ENCODE measurements around the gene ACAT2. TPM values are rescaled to one million over a fixed set of nuclear protein-coding genes. Genes with fewer than 3 reads are reported as not detected.
"Not testable (repeated sequence)": the region's sequence is repeated elsewhere in the genome, so short reads cannot be mapped to it uniquely, and the experiment has no call there.

The ACAT2 gene
- total RNA-seq, 2 experiments from 2014 or later: 70.8 to 74.1 TPM

DNA sequence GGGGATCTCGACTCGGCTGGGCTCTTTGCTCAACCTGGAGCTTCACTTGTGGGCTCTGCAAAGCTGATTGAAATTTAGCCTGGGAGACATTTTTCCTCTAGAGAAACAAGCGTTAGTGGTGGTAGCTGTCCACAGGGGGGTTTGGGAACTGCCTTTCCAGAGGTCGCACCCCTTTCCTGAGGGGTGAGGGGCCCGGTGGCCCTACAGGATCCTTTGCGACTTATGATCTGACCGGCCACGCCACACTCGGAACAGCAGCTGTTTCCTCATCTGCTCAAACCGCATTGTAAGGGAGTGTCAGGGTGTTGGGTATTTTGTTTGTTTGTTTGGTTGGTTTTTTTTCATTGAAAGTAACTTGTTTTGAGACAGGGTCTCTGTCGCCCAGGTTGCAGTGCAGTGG lies 59.3 kb downstream of the ACAT2 start:
- TF ChIP-seq, protein P1, sequence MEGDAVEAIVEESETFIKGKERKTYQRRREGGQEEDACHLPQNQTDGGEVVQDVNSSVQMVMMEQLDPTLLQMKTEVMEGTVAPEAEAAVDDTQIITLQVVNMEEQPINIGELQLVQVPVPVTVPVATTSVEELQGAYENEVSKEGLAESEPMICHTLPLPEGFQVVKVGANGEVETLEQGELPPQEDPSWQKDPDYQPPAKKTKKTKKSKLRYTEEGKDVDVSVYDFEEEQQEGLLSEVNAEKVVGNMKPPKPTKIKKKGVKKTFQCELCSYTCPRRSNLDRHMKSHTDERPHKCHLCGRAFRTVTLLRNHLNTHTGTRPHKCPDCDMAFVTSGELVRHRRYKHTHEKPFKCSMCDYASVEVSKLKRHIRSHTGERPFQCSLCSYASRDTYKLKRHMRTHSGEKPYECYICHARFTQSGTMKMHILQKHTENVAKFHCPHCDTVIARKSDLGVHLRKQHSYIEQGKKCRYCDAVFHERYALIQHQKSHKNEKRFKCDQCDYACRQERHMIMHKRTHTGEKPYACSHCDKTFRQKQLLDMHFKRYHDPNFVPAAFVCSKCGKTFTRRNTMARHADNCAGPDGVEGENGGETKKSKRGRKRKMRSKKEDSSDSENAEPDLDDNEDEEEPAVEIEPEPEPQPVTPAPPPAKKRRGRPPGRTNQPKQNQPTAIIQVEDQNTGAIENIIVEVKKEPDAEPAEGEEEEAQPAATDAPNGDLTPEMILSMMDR (IDR thresholded peaks at IDR 0.05): no peak
- Mint-ChIP-seq H3K27ac (no peak overlapping the region), H3K4me1 (ENCODE audit: low read depth) (peaks cover 21% of the 10 kb centered on the region), H3K36me3 (ENCODE audit: low read depth) (no peaks in the 10 kb centered on the region), H3K4me3 (no peak overlapping the region), H3K27me3 (no peaks in the 10 kb centered on the region), H3K9me3 (no peaks in the 10 kb centered on the region)
- no peak for ATAC-seq
- intact Hi-C loops (cut with micrococcal nuclease): no loop called here
- ChIA-PET POLR2A (interaction anchor here (1.0 to 2.0 kb wide), 3 partner anchors 29 to 265 kb away, joined by 3 to 4 read pairs (median 3); no protein-coding TSS in a partner anchor), CTCF (no interaction called here)
- no peak for DNase-seq

DNA sequence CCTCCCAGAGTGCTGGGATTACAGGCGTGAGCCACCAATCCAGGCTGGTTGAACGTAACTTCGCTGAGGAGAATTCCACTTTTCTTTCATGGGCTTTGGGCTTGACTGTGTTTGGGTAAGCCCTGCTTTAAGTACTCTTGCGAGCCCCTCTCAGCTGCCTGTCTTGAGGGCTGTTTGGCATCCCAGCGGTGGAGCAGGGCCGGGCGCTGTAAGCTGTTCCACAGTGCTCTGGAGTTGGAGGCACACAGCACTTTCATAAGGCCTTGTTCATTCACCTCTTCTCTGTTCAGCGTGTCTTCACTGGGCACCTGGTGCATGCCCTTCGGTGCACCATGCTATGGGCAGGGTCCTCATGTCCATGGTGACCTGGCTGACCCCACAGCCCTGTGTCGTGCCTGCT lies 59.9 kb downstream of the ACAT2 start:
- no peak for ATAC-seq
- no peaks in the 10 kb centered on the region for H3K36me3 Mint-ChIP-seq (ENCODE audit: low read depth)
- DNase-seq: no peak
- CTCF ChIA-PET: interaction anchor here (1.2 kb wide), 1 partner anchor 42 kb away, joined by 3 read pairs; no protein-coding TSS in a partner anchor
- H3K4me3 Mint-ChIP-seq: no peak overlapping the region
- intact Hi-C loops (cut with micrococcal nuclease): no loop called here
- H3K9me3 Mint-ChIP-seq: no peaks in the 10 kb centered on the region
- no peak overlapping the region for H3K27ac Mint-ChIP-seq
- TF ChIP-seq, protein P1 (IDR thresholded peaks at IDR 0.05): no peak
- POLR2A ChIA-PET: interaction anchor here (0.7 to 1.0 kb wide), 2 partner anchors 30 to 265 kb away, joined by 3 read pairs; no protein-coding TSS in a partner anchor
- H3K4me1 Mint-ChIP-seq (ENCODE audit: low read depth): peaks cover 21% of the 10 kb centered on the region
- no peaks in the 10 kb centered on the region for H3K27me3 Mint-ChIP-seq

DNA sequence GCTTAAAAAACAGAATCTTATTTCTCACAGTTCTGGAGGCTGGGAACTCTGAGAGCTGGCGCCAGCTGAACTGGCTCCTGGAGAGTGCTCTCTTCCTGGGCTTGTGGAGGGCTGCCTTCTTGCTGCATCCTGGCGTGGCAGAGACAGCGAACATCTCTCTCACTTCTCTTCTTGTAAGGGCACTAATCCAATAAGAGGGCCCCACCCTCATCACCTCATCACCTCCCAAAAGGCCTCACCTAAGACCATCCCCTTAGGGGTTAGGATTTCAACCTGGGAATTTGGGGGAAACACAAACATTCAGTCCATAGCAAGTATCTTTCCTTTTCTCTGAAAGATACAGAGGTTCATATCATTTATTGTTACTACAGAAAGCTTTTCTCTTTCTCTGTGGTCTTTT lies 62.1 kb downstream of the ACAT2 start:
- H3K27me3 Mint-ChIP-seq: no peaks in the 10 kb centered on the region
- TF ChIP-seq, protein P1 (IDR thresholded peaks at IDR 0.05): no peak
- CTCF ChIA-PET: no interaction called here

DNA sequence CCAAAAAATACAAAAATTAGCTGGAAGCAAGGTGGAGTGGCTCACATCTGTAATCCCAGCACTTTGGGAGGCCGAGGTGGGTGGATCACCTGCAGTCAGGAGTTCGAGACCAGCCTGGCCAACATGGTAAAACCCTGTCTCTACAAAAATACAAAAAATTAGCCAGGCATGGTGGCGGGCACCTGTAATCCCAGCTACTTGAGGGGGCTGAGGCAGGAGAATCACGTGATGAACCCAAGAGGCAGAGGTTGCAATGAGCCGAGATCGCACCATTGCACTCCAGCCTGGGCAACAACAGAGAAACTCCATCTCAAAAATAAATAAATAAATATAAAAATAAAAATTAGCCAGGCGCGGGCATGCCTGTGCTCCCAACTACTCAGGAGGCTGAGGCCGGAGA lies 62.8 kb downstream of the ACAT2 start:
- CTCF ChIA-PET: interaction anchor here (1.2 kb wide), 1 partner anchor 27 kb away, joined by 3 read pairs; no protein-coding TSS in a partner anchor
- ATAC-seq; POLR2A ChIA-PET; H3K4me3 Mint-ChIP-seq; H3K27ac Mint-ChIP-seq; H3K9me3 Mint-ChIP-seq; H3K27me3 Mint-ChIP-seq; DNase-seq; H3K36me3 Mint-ChIP-seq (ENCODE audit: low read depth); intact Hi-C loops (cut with micrococcal nuclease): not testable (repeated sequence)
- H3K4me1 Mint-ChIP-seq (ENCODE audit: low read depth): peaks cover 23% of the 10 kb centered on the region

More for the DNA sequence above, 62.1 kb downstream of the ACAT2 start:
- intact Hi-C loops (cut with micrococcal nuclease): no loop called here
- no peak for ATAC-seq
- Mint-ChIP-seq H3K4me1 (ENCODE audit: low read depth) (peaks cover 23% of the 10 kb centered on the region), H3K9me3 (no peaks in the 10 kb centered on the region), H3K4me3 (no peak overlapping the region), H3K36me3 (ENCODE audit: low read depth) (no peaks in the 10 kb centered on the region), H3K27ac (no peak overlapping the region)
- no peak for DNase-seq
- POLR2A ChIA-PET: no interaction called here

DNA sequence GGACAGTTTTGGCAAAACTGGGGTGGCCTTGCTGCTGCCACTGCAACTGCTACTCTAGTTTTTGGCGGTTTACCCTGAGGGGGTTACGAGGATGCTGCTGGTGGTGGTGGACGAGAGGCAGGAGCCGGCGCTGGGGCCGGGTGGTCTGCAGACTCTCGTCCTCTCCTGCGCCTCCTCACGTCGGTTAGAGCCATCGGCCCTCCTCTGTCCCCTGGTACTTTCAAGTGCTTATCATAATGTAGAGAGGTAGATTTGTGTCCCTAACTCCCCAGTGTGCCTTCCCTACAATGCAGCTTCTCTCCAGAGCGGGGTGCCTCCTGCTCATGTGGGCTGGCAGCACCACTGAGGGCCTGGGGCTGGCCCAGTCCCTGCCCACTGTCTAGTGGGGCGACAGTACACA lies 64.2 kb downstream of the ACAT2 start:
- no peak for ATAC-seq
- Mint-ChIP-seq H3K4me3 (no peak overlapping the region), H3K27me3 (no peaks in the 10 kb centered on the region), H3K36me3 (ENCODE audit: low read depth) (no peaks in the 10 kb centered on the region), H3K9me3 (no peaks in the 10 kb centered on the region), H3K27ac (no peak overlapping the region), H3K4me1 (ENCODE audit: low read depth) (peaks cover 12% of the 10 kb centered on the region)
- DNase-seq: no peak
- intact Hi-C loops (cut with micrococcal nuclease): no loop called here
- ChIA-PET POLR2A (no interaction called here), CTCF (no interaction called here)
- TF ChIP-seq, protein P1 (IDR thresholded peaks at IDR 0.05): no peak
